AG04449 (cell line): ENCODE data around the gene RNF145.
"Not testable (repeated sequence)": the region's sequence is repeated elsewhere in the genome, so short reads cannot be mapped to it uniquely, and the experiment has no call there.

Source experiments
- CTCF ChIA-PET: fragments of 350-600 bp; formaldehyde crosslinking; extraction: SDS; loops from one replicate; lab custom pipeline; 2021; ENCODE audit warnings: antibody characterized with exemption; lab: Yijun Ruan, JAX
- POLR2A ChIA-PET: fragments of 400-600, 350-600 bp; formaldehyde crosslinking; extraction: SDS; loops from one replicate; lab custom pipeline; 2020; ENCODE audit warnings: antibody characterized with exemption, inconsistent platforms; lab: Yijun Ruan, JAX
- DNase-seq: peaks from one replicate; pipeline ENCODE4 v3.0.0-alpha.2; 2010; ENCODE audit warnings: low read depth, low spot score
- H3K4me3 ChIP-seq: 2 replicates; pipeline ENCODE4 v1.5.1; 2011; ENCODE audit warnings: low read depth, mild to moderate bottlenecking, control low read depth, low read length
- TF ChIP-seq, protein P1 (sequence below): IDR thresholded peaks from one replicate; pipeline ENCODE4 v1.5.1; 2011; ENCODE audit warnings: mild to moderate bottlenecking, moderate library complexity, low read length, control low read depth, inconsistent platforms; ENCODE audit not compliant: insufficient read depth; ENCODE audit errors: missing control alignments

The RNF145 gene

DNA sequence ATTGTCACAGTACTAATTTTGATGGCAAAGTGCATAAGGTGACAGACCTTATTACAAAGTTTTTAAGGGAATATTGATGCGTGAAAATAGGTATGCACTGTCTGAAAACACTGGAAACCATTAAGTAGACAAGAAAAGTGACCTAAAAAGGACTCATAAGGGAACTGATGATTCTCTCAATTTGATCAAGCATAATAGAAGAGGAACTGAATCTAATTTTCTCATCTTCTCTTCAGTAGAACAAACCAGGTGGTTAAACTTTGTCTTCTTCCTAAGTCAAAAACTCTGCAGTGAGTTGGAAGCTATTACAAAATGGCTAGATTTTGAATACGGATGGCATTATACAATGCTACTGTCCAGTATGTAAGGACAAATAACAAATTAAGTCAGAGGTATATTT, 53.4 kb downstream of the RNF145 start:
- TF ChIP-seq, protein P1, sequence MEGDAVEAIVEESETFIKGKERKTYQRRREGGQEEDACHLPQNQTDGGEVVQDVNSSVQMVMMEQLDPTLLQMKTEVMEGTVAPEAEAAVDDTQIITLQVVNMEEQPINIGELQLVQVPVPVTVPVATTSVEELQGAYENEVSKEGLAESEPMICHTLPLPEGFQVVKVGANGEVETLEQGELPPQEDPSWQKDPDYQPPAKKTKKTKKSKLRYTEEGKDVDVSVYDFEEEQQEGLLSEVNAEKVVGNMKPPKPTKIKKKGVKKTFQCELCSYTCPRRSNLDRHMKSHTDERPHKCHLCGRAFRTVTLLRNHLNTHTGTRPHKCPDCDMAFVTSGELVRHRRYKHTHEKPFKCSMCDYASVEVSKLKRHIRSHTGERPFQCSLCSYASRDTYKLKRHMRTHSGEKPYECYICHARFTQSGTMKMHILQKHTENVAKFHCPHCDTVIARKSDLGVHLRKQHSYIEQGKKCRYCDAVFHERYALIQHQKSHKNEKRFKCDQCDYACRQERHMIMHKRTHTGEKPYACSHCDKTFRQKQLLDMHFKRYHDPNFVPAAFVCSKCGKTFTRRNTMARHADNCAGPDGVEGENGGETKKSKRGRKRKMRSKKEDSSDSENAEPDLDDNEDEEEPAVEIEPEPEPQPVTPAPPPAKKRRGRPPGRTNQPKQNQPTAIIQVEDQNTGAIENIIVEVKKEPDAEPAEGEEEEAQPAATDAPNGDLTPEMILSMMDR = no peak
- CTCF ChIA-PET = interaction anchor here (0.6 to 4.8 kb wide), 36 partner anchors 8 to 994 kb away, joined by 3 to 97 read pairs (median 5); partner anchors contain the start of gene UBLCP1
- POLR2A ChIA-PET = interaction anchor here (1.2 kb wide), 1 partner anchor 29 kb away, joined by 3 read pairs; no protein-coding TSS in a partner anchor
- no peak for DNase-seq
- H3K4me3 ChIP-seq = no peak overlapping the region

DNA sequence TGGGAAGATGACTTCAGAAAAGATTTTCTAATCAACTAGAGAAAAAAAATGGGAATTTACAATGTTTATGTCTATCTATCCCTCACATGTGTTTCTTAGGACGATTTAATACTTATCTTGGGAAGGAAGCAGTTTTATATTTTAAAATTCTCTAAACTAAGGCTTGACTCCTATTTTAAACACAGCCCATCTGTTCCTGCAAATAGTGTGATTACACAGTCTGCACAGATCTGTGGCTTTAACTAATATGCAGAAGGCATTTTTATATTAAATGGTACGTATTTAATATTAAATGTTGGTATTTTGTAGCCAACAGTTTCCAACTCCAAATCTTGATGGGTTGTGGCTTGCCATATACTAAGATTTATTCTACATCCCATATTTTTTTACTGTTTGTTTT, 56.5 kb downstream of the RNF145 start:
- CTCF ChIA-PET = no interaction called here
- no peak overlapping the region for H3K4me3 ChIP-seq
- DNase-seq = no peak

DNA sequence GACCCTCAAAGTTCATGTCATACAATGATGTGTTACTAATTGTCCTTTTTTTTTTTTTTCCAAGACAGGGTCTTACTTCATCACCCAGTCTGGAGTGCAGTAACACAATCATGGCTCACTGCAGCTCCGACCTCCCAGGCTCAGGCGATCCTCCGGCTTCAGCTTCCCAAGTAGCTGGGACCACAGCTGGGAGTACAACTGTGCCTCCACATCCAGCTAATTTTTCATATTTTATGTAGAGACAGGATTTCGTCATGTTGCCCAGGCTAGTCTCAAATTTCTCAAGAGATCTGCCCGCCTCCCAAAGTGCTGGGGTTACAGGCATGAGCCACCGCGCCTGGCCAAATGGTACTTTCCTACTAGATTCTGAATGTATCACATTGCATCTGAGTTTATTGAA, 60.3 kb downstream of the RNF145 start:
- TF ChIP-seq, protein P1 = no peak
- POLR2A ChIA-PET = no interaction called here
- CTCF ChIA-PET = interaction anchor here (1.7 kb wide), 1 partner anchor 8 kb away, joined by 8 read pairs; no protein-coding TSS in a partner anchor
- no peak for DNase-seq
- H3K4me3 ChIP-seq = no peak overlapping the region

More for the DNA sequence above, 56.5 kb downstream of the RNF145 start:
- TF ChIP-seq, protein P1 = no peak
- POLR2A ChIA-PET = no interaction called here

DNA sequence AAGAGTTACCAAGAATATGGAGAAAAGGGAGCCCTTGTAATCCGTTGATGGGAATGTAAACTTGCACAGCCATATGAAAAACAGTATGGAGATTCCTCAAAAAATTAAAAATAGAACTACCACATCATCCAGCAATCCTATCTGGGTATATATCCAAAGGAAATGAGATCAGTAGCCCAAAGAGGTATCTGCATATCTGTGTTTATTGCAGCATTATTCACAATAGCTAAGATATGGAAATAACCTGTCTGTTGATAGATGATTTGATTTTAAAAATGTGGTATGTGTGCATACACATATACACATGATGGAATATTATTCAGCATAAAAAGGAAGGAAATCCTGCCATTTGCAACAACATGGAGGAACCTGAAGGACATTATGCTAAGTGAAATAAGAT, 61.4 kb downstream of the RNF145 start:
- H3K4me3 ChIP-seq = no peak overlapping the region
- TF ChIP-seq, protein P1 = no peak
- CTCF ChIA-PET = interaction anchor here (0.8 to 2.5 kb wide), 4 partner anchors 9 to 973 kb away, joined by 3 to 23 read pairs (median 7); no protein-coding TSS in a partner anchor
- no peak for DNase-seq
- POLR2A ChIA-PET = no interaction called here

DNA sequence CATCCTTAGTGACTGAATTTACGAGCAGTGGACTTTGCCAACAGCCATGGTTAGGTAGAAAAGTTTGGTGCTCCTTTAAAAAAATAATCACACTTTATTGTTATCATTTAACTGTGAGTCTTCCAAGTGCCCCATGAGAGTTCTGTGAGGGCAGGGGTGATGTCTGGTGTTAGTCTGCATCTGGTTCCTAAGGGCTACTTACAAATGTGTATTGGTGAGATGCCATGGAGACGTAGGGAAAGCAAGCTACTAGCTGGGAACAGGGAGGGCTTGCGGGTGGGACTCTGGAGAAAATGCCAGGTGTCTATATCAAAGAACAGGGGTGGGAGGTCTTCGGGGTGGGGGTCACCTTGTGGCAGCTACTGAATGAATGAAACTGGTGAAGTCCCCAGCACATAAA, 62.5 kb downstream of the RNF145 start:
- TF ChIP-seq, protein P1 = no peak
- POLR2A ChIA-PET = no interaction called here
- no peak for DNase-seq
- no peak overlapping the region for H3K4me3 ChIP-seq
- CTCF ChIA-PET = interaction anchor here (1.6 to 2.5 kb wide), 2 partner anchors 10 to 14 kb away, joined by 6 to 23 read pairs; no protein-coding TSS in a partner anchor

DNA sequence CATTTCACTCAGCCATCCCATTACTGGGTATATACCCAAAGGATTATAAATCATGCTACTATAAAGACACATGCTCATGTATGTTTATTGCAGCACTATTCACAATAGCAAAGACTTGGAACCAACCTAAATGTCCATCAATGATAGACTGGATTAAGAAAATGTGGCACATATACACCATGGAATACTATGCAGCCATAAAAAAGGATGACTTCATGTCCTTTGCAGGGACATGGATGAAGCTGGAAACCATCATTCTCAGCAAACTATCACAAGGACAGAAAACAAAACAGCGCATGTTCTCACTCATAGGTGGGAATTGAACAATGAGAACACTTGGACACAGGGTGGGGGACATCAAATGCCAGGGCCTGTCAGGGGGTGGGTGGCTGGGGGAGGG, 64.2 kb downstream of the RNF145 start:
- CTCF ChIA-PET = interaction anchor here (1.6 to 2.5 kb wide), 2 partner anchors 12 to 13 kb away, joined by 6 to 23 read pairs; no protein-coding TSS in a partner anchor
- POLR2A ChIA-PET, DNase-seq, H3K4me3 ChIP-seq: not testable (repeated sequence)

DNA sequence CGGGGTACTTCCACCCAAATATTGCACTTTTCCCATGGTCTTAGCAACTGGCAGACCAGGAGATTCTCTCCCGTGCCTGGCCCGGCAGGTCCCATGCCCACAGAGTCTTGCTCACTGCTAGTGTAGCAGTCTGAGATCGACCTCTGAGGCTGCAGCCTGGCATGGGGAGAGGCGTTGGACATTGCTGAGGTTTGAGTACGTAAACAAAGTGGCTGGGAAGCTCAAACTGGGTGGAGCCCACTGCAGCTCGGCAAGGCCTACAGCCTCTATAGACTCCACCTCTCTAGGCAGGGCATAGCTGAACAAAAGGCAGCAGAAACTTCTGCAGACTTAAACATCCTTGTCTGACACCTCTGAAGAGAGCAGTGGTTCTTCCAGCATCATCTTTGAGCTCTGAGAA, 69.6 kb downstream of the RNF145 start:
- no peak for DNase-seq
- ChIA-PET POLR2A (no interaction called here), CTCF (interaction anchor here (1.2 kb wide), 1 partner anchor 17 kb away, joined by 4 read pairs; no protein-coding TSS in a partner anchor)
- TF ChIP-seq, protein P1 = no peak
- H3K4me3 ChIP-seq = no peak overlapping the region
